WI38 (cell line): ENCODE data around the gene SLC7A7.
"Not testable (repeated sequence)": the region's sequence is repeated elsewhere in the genome, so short reads cannot be mapped to it uniquely, and the experiment has no call there.

Source experiments
- H3K4me3 ChIP-seq: 2 replicates; pipeline ENCODE4 v1.5.1; 2011; ENCODE audit warnings: low read depth, mild to moderate bottlenecking, control low read depth, low read length
- CTCF ChIP-seq: IDR thresholded peaks from 2 replicates; pipeline ENCODE4 v1.5.1; 2012; ENCODE audit warnings: low read depth, mild to moderate bottlenecking, control low read depth, low read length

The SLC7A7 gene

GRCh38 chr14:22808388-22809209 is 6.6 kb downstream of the SLC7A7 start:
- no peak overlapping the region for H3K4me3 ChIP-seq
- TF ChIP-seq CTCF = no peak

- TF ChIP-seq CTCF = no peak
- H3K4me3 ChIP-seq = no peak overlapping the region
Measured at GRCh38 chr14:22807432-22808087, 7.7 kb downstream of the SLC7A7 start.

- H3K4me3 ChIP-seq = not testable (repeated sequence)
Measured at GRCh38 chr14:22805235-22805634, 10.0 kb downstream of the SLC7A7 start.

- no peak overlapping the region for H3K4me3 ChIP-seq
- TF ChIP-seq CTCF = no peak
Measured at GRCh38 chr14:22803687-22803974, 11.6 kb downstream of the SLC7A7 start.

GRCh38 chr14:22802860-22803686 is 12.2 kb downstream of the SLC7A7 start:
- no peak for TF ChIP-seq CTCF
- no peak overlapping the region for H3K4me3 ChIP-seq

- no peak for TF ChIP-seq CTCF
Measured at GRCh38 chr14:22801716-22802115, 13.5 kb downstream of the SLC7A7 start.

GRCh38 chr14:22800346-22800745 is 14.9 kb downstream of the SLC7A7 start:
- no peak for TF ChIP-seq CTCF
- no peak overlapping the region for H3K4me3 ChIP-seq

More at GRCh38 chr14:22801716-22802115, 13.5 kb downstream of the SLC7A7 start:
- no peak overlapping the region for H3K4me3 ChIP-seq
